ENCODE results near the gene DOP1A. TPM values are rescaled to one million over a fixed set of nuclear protein-coding genes. Genes with fewer than 3 reads are reported as not detected.

Gene DOP1A
- polyA plus RNA-seq (ENCODE audit: insufficient read length in 3 of 3): 10 to 100 TPM; 27.0 to 44.6 (median 37.0) TPM
- long read RNA-seq, donor 1, full-length matches to known transcripts: 1 of 12 reads
- long read RNA-seq, donor 1, partial matches to known transcripts: 5 of 12 reads
- long read RNA-seq, donor 1, other reads (novel, unspliced or antisense): 6 of 12 reads
- long read RNA-seq, donor 2: 0 reads
- long read RNA-seq, donor 3, partial matches to known transcripts: 5 of 15 reads
- long read RNA-seq, donor 3, other reads (novel, unspliced or antisense): 10 of 15 reads
- long read RNA-seq, donor 4, partial matches to known transcripts: 0 of 10 reads
- long read RNA-seq, donor 4, other reads (novel, unspliced or antisense): 10 of 10 reads
- long read RNA-seq, donor 5: 0 reads
- long read RNA-seq, donor 6, partial matches to known transcripts: 5 of 13 reads
- long read RNA-seq, donor 6, other reads (novel, unspliced or antisense): 8 of 13 reads
- long read RNA-seq, donor 7: 0 reads
- long read RNA-seq, donor 8: 0 reads
- long read RNA-seq, donor 9: 0 reads
- long read RNA-seq, donor 10, partial matches to known transcripts: 12 of 18 reads
- long read RNA-seq, donor 10, other reads (novel, unspliced or antisense): 5 of 18 reads
- long read RNA-seq, donor 11: 0 reads
- long read RNA-seq, donor 12, partial matches to known transcripts: 9 of 10 reads
- long read RNA-seq, donor 12, other reads (novel, unspliced or antisense): 0 of 10 reads
- long read RNA-seq, donor 13: 0 reads
- long read RNA-seq, donor 14, partial matches to known transcripts: 32 of 32 reads
- long read RNA-seq, donor 14, other reads (novel, unspliced or antisense): 0 of 32 reads
- long read RNA-seq, donor 15, partial matches to known transcripts: 36 of 36 reads
- long read RNA-seq, donor 15, other reads (novel, unspliced or antisense): 0 of 36 reads
- long read RNA-seq, donor 16: 0 reads

- DNase-seq: peak; percentile 92
These were observed at the start of gene DOP1A for GRCh38 chr6:83067448-83068439. Gene DOP1A (plus strand): TSS chr6:83067671. CDS start chr6:83096978, 29,307 bp downstream.

DNA sequence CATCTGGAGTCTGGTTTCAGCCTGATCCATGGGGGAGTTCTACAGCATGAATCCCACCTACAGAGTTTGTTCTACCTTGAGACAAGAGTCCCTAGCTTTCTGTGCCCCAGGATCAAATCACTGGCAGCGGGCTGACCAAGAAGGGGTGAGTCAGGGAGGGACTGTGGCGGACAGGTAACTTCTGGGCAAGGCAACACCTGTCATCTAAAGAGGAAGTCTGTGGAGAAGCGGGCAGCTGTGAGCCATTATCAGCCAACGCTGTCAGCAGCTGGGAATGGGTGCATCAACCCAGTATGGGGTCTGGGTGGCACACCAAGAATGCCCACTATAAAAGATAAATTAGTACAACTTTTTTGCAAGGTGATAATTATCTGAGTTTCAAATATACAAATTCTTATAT is 47.7 kb upstream of the DOP1A start:
- no peak for DNase-seq

- no peak for DNase-seq
These were observed 35.8 kb upstream of the DOP1A start for GRCh38 chr6:83031689-83032088.

DNA sequence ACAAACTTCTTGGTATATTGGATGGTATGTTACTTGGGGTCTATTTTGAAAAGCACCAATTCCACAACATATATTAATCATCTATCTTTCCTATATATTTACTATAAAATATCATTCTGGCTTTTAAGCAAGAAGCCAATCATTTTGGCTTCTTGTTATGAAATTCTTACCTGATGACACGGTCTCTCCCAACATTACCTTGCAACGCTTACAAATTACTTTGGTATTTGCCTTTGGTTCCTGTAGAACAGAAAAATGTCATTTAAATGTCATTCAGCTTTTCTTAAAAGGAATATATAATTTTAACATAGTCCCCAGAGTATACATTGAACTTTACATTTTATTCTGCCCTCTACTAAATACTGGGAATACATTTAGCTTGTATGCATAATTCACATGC is 29.2 kb upstream of the DOP1A start:
- DNase-seq: no peak

DNA sequence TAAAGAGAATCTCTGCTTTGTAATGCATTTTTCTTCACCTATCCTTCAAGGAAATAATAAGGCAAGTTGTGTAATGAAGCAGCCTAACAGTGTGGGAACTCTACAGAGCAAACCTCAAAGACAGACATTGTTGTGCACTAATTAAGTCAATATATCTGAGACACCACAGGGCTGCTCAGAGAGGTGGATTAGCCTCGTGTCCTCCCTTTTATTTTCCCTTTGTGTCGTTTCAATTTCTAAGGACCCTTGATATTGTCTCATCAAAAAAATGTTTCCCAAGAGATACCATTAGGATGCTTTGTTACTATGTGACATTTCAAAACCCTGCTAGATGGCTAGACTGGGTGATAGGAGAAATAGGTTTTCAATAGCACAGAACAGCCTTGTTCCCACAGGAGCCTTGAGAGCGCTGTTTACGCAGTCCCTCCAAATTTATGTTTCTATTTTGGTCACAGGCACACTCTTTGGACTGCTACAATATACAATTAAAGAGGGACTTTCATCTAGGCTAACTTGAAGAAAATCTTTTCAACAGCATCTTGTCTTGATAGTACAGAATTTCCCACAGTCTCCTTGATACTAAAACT is 24.9 kb upstream of the DOP1A start:
- no peak for DNase-seq

DNA sequence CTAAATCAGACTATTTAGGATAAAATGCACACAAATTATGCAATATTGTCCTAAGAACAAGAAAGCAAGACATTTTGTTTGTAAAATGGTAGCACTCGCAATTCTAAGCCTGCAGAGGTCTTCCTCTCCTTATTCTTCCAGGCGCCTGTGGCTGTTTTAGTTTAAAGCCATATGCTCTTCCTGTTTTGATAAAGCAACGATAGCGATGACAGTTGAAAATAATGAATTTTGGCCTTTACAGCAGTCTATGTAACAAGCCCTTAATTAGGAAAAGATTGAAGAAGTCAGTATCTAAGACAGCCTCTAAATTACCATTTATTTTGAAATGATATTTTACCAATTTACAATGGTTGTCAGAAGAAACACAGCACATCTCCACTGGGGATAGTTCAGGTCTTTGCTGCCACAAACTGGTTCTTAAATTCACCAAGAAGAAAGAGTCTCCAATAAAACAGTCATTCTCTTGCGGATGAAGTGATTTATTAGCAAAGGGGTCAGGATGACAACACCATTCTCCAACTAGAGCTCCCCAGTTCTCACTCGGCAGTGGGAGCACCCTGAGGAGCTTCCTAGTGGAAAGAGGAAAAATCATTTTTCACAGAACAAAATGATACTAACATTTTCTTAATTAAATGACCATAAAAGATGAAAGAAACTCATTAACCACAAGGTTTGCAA is 23.2 kb upstream of the DOP1A start:
- no peak for DNase-seq

- no peak for DNase-seq
These were observed 20.3 kb upstream of the DOP1A start for GRCh38 chr6:83047065-83047754.

- no peak for DNase-seq
These were observed 15.9 kb upstream of the DOP1A start for GRCh38 chr6:83051377-83052172.

DNA sequence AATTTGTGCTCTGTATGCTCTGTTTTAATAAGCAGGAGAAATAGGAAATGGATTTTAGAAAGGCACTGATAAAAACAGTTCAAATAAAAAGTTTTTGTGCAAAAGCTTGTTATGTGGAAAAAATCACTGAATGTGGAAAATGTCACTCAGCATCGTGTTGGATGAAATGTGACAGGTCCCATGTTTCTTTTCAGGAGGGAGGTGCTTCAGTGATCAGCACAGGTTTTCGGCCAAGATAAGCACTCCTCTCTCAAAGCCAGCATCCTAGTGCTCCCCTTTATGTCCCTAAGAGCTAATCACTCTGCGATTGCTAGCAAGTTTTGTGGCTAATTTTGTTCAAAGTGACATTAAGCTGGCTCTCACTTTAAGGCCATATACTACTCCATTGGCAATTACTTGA is 13.8 kb upstream of the DOP1A start:
- no peak for DNase-seq

DNA sequence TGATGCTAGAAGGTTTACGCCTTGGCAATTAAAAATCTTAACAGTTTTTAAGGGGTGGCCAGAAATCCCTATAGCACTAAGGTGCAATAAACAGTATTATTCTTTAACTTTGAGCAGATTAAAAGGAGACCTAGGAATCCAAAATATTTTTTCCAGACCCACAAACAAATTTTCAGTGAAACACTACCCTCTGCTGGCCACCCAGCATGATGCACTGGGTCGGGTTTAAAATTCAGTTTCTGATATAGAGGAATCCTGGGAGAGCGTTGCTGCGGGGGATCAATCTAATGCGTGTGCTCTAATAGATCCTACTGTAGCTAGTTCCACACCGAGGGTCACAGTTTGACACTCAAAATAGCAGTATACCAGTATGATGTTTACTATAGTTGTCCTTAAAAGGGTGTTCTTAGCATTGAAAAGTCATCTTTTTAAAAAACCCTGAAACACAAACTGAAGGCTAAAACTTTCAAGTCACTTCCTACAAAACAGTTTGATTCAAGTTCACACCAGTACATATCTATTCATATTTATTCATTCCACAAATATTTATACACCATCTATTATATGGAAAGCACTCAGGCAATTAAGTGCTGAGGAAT is 12.0 kb upstream of the DOP1A start:
- DNase-seq: no peak

DNA sequence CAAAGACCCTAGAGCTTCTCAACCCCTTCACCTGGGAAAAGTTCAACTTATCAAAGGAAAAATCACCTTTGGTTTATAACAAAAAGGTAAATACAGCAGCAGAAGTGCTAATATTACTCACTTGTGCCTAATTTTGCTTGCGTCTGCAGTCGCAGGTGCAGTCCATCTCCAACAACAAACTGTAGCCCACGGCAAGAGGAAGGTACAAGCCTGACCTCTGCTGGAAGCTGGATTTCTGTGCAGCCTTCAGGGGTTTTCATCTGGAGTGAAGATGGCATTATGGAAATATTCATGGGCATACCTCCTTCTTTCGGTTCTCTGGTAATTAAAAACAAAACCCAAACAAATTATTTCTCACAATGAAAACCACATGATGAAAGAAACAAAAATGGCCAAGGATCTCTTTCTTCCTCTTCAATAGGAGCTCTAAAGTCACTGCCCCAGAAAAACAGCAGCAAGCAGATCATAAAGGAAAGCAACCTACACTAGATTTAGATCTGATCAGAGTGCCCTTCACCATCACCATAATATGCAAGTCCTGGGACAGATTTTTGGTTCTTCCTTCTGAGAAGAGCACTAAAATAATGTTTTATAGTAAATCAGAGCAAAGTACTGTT is 9.7 kb upstream of the DOP1A start:
- DNase-seq: no peak

GRCh38 chr6:83061190-83061589 is 6.3 kb upstream of the DOP1A start:
- no peak for DNase-seq

DNA sequence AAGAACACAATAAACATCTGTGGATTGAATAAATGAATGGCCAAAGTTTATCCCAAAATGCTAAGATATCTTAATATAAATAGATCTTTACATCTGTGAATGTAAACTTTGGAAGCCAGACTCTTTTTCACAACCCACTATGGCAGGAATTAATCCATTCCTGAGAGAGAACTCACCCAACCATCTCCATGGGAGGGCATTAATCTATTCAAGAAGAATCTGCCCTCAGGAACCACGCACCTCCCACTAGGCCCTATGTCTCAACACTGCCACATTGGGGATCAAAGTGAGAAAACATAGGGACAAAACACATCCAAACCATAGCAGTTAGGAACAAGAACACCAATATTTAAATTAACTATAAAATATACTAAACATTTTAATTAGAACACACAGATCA is 5.2 kb upstream of the DOP1A start:
- no peak for DNase-seq

GRCh38 chr6:83065511-83066192 is 1.8 kb upstream of the DOP1A start, which contains the start of gene UBE3D:
Gene UBE3D (minus strand): TSS chr6:83065841. CDS start chr6:83065718, 123 bp downstream.
- peak; percentile 82 for DNase-seq

GRCh38 chr6:83068616-83069015 is 1.1 kb downstream of the DOP1A start:
- no peak for DNase-seq

DNA sequence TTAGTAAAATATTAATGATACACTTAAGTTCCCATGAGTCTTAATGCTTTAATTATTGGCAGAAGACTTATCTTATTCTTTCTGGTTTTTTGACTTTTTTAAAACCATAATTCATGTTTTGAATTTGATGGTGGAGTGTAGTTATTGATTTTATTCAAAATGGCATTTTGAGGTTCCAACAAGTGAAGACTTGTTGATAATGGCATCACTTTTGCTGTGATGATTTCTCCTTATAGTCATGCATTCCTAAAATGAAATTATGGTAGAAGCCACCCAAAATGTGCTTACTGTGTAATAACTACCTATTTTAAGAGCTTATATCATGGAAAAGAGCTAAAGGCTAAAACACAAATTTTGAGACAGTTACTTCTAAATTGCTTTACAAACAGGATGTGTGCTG is 2.2 kb downstream of the DOP1A start:
- DNase-seq: no peak

DNA sequence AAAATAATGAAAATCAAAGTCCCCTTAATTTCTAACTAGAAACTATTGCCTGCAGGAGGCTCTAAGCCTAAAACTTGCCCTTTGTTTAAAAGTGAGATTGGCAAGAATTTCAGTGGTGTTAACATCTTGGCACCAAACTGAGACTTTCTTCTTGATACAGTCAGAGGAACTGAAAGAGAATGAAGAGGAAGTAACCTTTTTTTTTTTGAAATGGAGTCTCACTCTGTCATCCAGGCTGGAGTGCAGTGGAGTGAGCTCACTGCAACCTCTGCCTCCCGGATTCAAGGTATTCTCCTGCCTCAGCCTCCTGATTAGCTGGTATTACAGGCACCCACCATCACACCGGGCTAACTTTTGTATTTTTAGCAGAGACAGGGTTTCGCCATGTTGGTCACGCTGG is 3.6 kb downstream of the DOP1A start:
- DNase-seq: no peak
